T-helper 2 cell treated with Interferon-gamma antibody and Interleukin-4, amounts not matched to agents 5 μg/mL and 100 μg/mL, for 36 hours (primary cell): ENCODE data around the gene MSI2.

ENCODE experiments used
- DNase-seq: peaks from one replicate; pipeline ENCODE4 v3.0.0; 2021; ENCODE audit warnings: low spot score
- H3K27ac Mint-ChIP-seq: one replicate; pipeline ENCODE4 v1.8.0; 2021; ENCODE audit warnings: mild to moderate bottlenecking, mixed read lengths
- H3K27me3 Mint-ChIP-seq: one replicate; pipeline ENCODE4 v1.8.0; 2021; ENCODE audit warnings: low read depth, mixed read lengths
- H3K36me3 Mint-ChIP-seq: one replicate; pipeline ENCODE4 v1.8.0; 2021; ENCODE audit warnings: low read depth, mixed read lengths
- H3K4me1 Mint-ChIP-seq: one replicate; pipeline ENCODE4 v1.8.0; 2021; ENCODE audit warnings: low read depth, mixed read lengths
- H3K4me3 Mint-ChIP-seq: one replicate; pipeline ENCODE4 v1.8.0; 2022; ENCODE audit warnings: mild to moderate bottlenecking, moderate library complexity, mixed read lengths
- H3K9me3 Mint-ChIP-seq: one replicate; pipeline ENCODE4 v1.8.0; 2021; ENCODE audit warnings: mixed read lengths

MSI2 gene

GRCh38 chr17:57455063-57455914, 199.0 kb downstream of the MSI2 start:
- Mint-ChIP-seq H3K4me3 (peak overlapping the region; percentile 75), H3K27me3 (no peaks in the 10 kb centered on the region)
- DNase-seq: peak; percentile 37

GRCh38 chr17:57456622-57457021, 200.3 kb downstream of the MSI2 start:
- H3K27ac Mint-ChIP-seq: peak overlapping the region; percentile 8
- no peaks in the 10 kb centered on the region for H3K9me3 Mint-ChIP-seq
- DNase-seq: no peak
- H3K27me3 Mint-ChIP-seq: no peaks in the 10 kb centered on the region
- peaks cover 60% of the 10 kb centered on the region for H3K4me1 Mint-ChIP-seq
- H3K36me3 Mint-ChIP-seq: peaks cover 20% of the 10 kb centered on the region
- no peak overlapping the region for H3K4me3 Mint-ChIP-seq

More at GRCh38 chr17:57455063-57455914, 199.0 kb downstream of the MSI2 start:
- Mint-ChIP-seq H3K27ac (peak overlapping the region; percentile 87), H3K36me3 (peaks cover 26% of the 10 kb centered on the region), H3K9me3 (no peaks in the 10 kb centered on the region), H3K4me1 (peaks cover 59% of the 10 kb centered on the region)

- Mint-ChIP-seq H3K27ac (no peak overlapping the region), H3K4me1 (peaks cover 62% of the 10 kb centered on the region), H3K27me3 (no peaks in the 10 kb centered on the region), H3K4me3 (no peak overlapping the region), H3K9me3 (no peaks in the 10 kb centered on the region), H3K36me3 (peaks cover 16% of the 10 kb centered on the region)
- DNase-seq: no peak
Measured at GRCh38 chr17:57457188-57457587, 200.9 kb downstream of the MSI2 start.

GRCh38 chr17:57458718-57459285, 202.5 kb downstream of the MSI2 start:
- no peak for DNase-seq
- peak overlapping the region; percentile 89 for H3K27ac Mint-ChIP-seq
- peaks cover 72% of the 10 kb centered on the region for H3K4me1 Mint-ChIP-seq
- H3K27me3 Mint-ChIP-seq: no peaks in the 10 kb centered on the region
- no peaks in the 10 kb centered on the region for H3K9me3 Mint-ChIP-seq
- peaks cover 14% of the 10 kb centered on the region for H3K36me3 Mint-ChIP-seq
- peak overlapping the region; percentile 37 for H3K4me3 Mint-ChIP-seq

- Mint-ChIP-seq H3K36me3 (peaks cover 16% of the 10 kb centered on the region), H3K4me3 (peak overlapping the region; percentile 37), H3K27me3 (no peaks in the 10 kb centered on the region), H3K4me1 (peaks cover 70% of the 10 kb centered on the region), H3K27ac (peak overlapping the region; percentile 89), H3K9me3 (no peaks in the 10 kb centered on the region)
- peak; percentile 63 for DNase-seq
Measured at GRCh38 chr17:57459286-57459915, 203.1 kb downstream of the MSI2 start.

GRCh38 chr17:57461082-57461481, 204.8 kb downstream of the MSI2 start:
- Mint-ChIP-seq H3K27ac (peak overlapping the region; percentile 65), H3K4me1 (peaks cover 56% of the 10 kb centered on the region), H3K27me3 (no peaks in the 10 kb centered on the region), H3K36me3 (peaks cover 7% of the 10 kb centered on the region), H3K9me3 (no peaks in the 10 kb centered on the region), H3K4me3 (no peak overlapping the region)
- DNase-seq: peak; percentile 53

GRCh38 chr17:57462007-57462579, 205.8 kb downstream of the MSI2 start:
- Mint-ChIP-seq H3K27ac (peak overlapping the region; percentile 78), H3K4me3 (peak overlapping the region; percentile 13), H3K4me1 (peaks cover 51% of the 10 kb centered on the region), H3K27me3 (no peaks in the 10 kb centered on the region), H3K36me3 (peaks cover 2% of the 10 kb centered on the region), H3K9me3 (no peaks in the 10 kb centered on the region)
- no peak for DNase-seq

GRCh38 chr17:57463103-57463885, 207.0 kb downstream of the MSI2 start:
- Mint-ChIP-seq H3K4me1 (peaks cover 53% of the 10 kb centered on the region), H3K27ac (peak overlapping the region; percentile 73), H3K9me3 (no peaks in the 10 kb centered on the region), H3K36me3 (peaks cover 2% of the 10 kb centered on the region), H3K27me3 (no peaks in the 10 kb centered on the region), H3K4me3 (peak overlapping the region; percentile 54)
- peak; percentile 91 for DNase-seq

- no peak for DNase-seq
- Mint-ChIP-seq H3K27me3 (no peaks in the 10 kb centered on the region), H3K36me3 (peaks cover 2% of the 10 kb centered on the region), H3K4me1 (peaks cover 45% of the 10 kb centered on the region), H3K4me3 (no peak overlapping the region), H3K9me3 (no peaks in the 10 kb centered on the region), H3K27ac (no peak overlapping the region)
Measured at GRCh38 chr17:57464191-57464864, 208.0 kb downstream of the MSI2 start.

GRCh38 chr17:57465610-57466009, 209.3 kb downstream of the MSI2 start:
- H3K27ac Mint-ChIP-seq: no peak overlapping the region
- H3K4me1 Mint-ChIP-seq: peaks cover 37% of the 10 kb centered on the region
- no peaks in the 10 kb centered on the region for H3K9me3 Mint-ChIP-seq
- no peaks in the 10 kb centered on the region for H3K27me3 Mint-ChIP-seq
- H3K36me3 Mint-ChIP-seq: peaks cover 2% of the 10 kb centered on the region
- no peak overlapping the region for H3K4me3 Mint-ChIP-seq
- no peak for DNase-seq

GRCh38 chr17:57466017-57466471, 209.7 kb downstream of the MSI2 start:
- Mint-ChIP-seq H3K4me3 (no peak overlapping the region), H3K27ac (no peak overlapping the region), H3K36me3 (peaks cover 2% of the 10 kb centered on the region), H3K27me3 (no peaks in the 10 kb centered on the region), H3K4me1 (peaks cover 33% of the 10 kb centered on the region), H3K9me3 (no peaks in the 10 kb centered on the region)
- no peak for DNase-seq

- H3K27me3 Mint-ChIP-seq: no peaks in the 10 kb centered on the region
- H3K4me3 Mint-ChIP-seq: no peak overlapping the region
- peaks cover 2% of the 10 kb centered on the region for H3K36me3 Mint-ChIP-seq
- H3K4me1 Mint-ChIP-seq: peaks cover 31% of the 10 kb centered on the region
- no peak overlapping the region for H3K27ac Mint-ChIP-seq
- no peaks in the 10 kb centered on the region for H3K9me3 Mint-ChIP-seq
- DNase-seq: no peak
Measured at GRCh38 chr17:57466521-57466920, 210.2 kb downstream of the MSI2 start.

GRCh38 chr17:57467226-57467625, 210.9 kb downstream of the MSI2 start:
- H3K27me3 Mint-ChIP-seq: no peaks in the 10 kb centered on the region
- peaks cover 25% of the 10 kb centered on the region for H3K4me1 Mint-ChIP-seq
- H3K9me3 Mint-ChIP-seq: no peaks in the 10 kb centered on the region
- peaks cover 2% of the 10 kb centered on the region for H3K36me3 Mint-ChIP-seq
- no peak overlapping the region for H3K27ac Mint-ChIP-seq
- DNase-seq: no peak
- no peak overlapping the region for H3K4me3 Mint-ChIP-seq
